Measurements from ENCODE around the gene PKIG.

PKIG gene

DNA sequence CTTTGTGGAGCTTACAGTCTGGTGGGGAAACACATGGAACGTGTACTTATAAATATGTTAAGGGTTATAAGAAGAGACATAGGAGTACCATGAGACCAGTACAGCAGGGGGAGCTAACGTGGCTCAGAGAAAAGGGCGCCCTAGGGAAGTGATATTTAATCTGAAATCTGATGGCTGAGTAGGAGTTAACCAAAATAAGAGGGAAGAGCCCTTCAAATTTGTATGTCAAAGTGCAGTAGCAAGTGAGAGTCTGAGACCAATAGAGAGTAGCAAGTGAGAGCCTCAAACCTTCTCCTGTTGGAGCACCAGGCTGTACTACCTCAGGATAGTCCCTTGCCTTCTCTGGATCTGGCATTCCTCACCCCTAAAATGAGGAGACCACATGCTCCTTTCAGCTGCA is 6.1 kb upstream of the PKIG start:
- Histone ChIP-seq H2AFZ (ENCODE audit: low read depth, low read length, severe bottlenecking) (peak overlapping the region; percentile 49), H4K20me1 (ENCODE audit: low read depth, low read length) (no peaks in the 10 kb centered on the region), H3F3A (ENCODE audit: insufficient read depth) (peaks cover 18% of the 10 kb centered on the region), H3K27ac (ENCODE audit: low read depth, low read length) (peak overlapping the region; percentile 59), H3K79me2 (ENCODE audit: insufficient read depth, low read length) (no peaks in the 10 kb centered on the region), H3K9me2 (replicated peaks; ENCODE audit: insufficient read depth, low read length) (no peaks in the 10 kb centered on the region), H3K4me3 (ENCODE audit: insufficient read depth, low read length, poor library complexity, severe bottlenecking) (no peak overlapping the region), H3K4me2 (ENCODE audit: low read depth, low read length, poor library complexity, severe bottlenecking) (peak overlapping the region; percentile 26), H3K36me3 (ENCODE audit: low read length) (no peaks in the 10 kb centered on the region), H3K27me3 (ENCODE audit: low read length) (no peaks in the 10 kb centered on the region), H3K9ac (ENCODE audit: low read length) (peak overlapping the region; percentile 36), H3K9me3 (ENCODE audit: insufficient read depth, low read length) (no peaks in the 10 kb centered on the region)
- TF ChIP-seq EZH2phosphoT487 (conservative IDR thresholded peaks at IDR 0.05; ENCODE audit: low read length), result no peak
- TF ChIP-seq, protein P1, sequence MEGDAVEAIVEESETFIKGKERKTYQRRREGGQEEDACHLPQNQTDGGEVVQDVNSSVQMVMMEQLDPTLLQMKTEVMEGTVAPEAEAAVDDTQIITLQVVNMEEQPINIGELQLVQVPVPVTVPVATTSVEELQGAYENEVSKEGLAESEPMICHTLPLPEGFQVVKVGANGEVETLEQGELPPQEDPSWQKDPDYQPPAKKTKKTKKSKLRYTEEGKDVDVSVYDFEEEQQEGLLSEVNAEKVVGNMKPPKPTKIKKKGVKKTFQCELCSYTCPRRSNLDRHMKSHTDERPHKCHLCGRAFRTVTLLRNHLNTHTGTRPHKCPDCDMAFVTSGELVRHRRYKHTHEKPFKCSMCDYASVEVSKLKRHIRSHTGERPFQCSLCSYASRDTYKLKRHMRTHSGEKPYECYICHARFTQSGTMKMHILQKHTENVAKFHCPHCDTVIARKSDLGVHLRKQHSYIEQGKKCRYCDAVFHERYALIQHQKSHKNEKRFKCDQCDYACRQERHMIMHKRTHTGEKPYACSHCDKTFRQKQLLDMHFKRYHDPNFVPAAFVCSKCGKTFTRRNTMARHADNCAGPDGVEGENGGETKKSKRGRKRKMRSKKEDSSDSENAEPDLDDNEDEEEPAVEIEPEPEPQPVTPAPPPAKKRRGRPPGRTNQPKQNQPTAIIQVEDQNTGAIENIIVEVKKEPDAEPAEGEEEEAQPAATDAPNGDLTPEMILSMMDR (IDR thresholded peaks at IDR 0.05; ENCODE audit: insufficient read depth, low read length, poor library complexity, severe bottlenecking), result peak; percentile 84

DNA sequence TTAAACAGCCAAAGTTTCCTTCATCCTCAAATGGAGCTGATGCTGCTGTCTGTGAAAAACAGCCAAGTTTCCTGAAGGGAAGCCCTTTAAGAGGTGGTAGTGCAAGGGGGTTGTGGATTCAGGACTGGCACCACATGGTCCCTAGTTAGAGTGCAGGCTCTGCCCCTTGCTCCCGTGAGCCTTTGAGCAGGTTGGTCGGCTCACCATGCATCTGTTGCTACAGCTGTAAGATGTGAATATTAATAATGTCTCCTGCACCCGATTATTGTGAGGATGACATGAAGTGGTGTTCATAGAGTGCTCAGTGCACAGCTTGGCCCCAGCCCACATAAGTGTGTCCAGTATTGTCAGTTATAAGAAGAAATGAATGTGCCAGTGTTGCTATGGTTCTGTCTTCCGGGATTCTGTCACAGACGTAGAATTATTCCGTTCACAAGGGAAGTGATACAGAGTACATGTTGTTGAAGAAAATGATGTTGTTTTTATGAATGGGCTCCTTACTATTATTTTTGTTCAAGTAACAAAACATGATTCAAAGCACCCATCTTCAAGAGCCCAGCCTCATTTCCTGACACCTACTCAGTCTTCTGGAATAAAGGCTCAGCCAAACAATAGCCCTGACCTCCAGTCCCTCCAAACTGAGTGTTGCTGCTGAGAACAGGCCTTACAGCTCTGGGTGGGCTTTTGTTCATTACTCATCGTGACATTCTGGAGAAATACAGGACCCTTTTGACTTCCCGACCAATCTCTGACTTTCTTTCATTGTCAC is 2.9 kb upstream of the PKIG start:
- no peak for TF ChIP-seq EZH2phosphoT487 (conservative IDR thresholded peaks at IDR 0.05; ENCODE audit: low read length)
- TF ChIP-seq, protein P1 (IDR thresholded peaks at IDR 0.05; ENCODE audit: insufficient read depth, low read length, poor library complexity, severe bottlenecking), result no peak
- Histone ChIP-seq H4K20me1 (ENCODE audit: low read depth, low read length) (no peaks in the 10 kb centered on the region), H3K9me2 (replicated peaks; ENCODE audit: insufficient read depth, low read length) (no peaks in the 10 kb centered on the region), H3K9me3 (ENCODE audit: insufficient read depth, low read length) (no peaks in the 10 kb centered on the region), H3K9ac (ENCODE audit: low read length) (peak overlapping the region; percentile 57), H3K79me2 (ENCODE audit: insufficient read depth, low read length) (peaks cover 16% of the 10 kb centered on the region; the same call in 1 of the 2 replicates), H3K36me3 (ENCODE audit: low read length) (no peaks in the 10 kb centered on the region), H3K4me3 (ENCODE audit: insufficient read depth, low read length, poor library complexity, severe bottlenecking) (no peak overlapping the region), H3K27me3 (ENCODE audit: low read length) (no peaks in the 10 kb centered on the region), H3F3A (ENCODE audit: insufficient read depth) (peaks cover 38% of the 10 kb centered on the region), H2AFZ (ENCODE audit: low read depth, low read length, severe bottlenecking) (peak overlapping the region; percentile 69), H3K4me2 (ENCODE audit: low read depth, low read length, poor library complexity, severe bottlenecking) (peak overlapping the region; percentile 74), H3K27ac (ENCODE audit: low read depth, low read length) (peak overlapping the region; percentile 97)

DNA sequence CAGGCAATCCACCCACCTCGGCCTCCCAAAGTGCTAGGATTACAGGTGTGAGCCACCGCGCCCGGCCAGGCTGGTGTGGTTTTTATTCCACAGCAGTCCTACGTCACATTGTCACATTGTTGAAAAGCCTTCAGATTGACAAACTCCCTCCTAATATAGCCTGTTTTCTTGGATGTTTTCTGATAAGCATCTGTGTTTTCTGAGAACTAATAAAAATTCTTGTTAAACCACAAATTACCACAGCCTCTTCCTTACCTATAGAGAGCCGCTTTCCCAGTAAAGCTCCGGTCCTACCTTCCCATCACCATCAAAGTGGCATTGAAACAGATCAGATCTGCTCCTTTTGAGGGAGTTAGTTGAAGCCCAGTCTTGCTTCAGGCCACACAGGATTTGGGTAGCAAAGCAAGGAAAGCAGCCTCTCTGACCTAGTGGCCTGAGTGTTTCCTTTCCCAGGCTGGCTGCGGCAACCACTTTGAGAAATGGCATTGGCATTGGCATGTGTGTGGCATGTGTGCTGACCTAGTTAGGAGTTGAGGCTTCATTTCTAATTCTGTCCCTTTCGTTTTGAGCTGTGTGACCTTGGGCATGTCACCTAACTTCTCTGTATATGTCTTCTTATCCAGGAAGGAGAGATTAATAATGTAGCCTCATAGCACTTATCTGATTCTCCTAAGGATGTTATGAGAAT is 1.7 kb upstream of the PKIG start:
- Histone ChIP-seq H2AFZ (ENCODE audit: low read depth, low read length, severe bottlenecking) (no peak overlapping the region), H3K79me2 (ENCODE audit: insufficient read depth, low read length) (peaks cover 23% of the 10 kb centered on the region; the same call in 1 of the 2 replicates), H3K27ac (ENCODE audit: low read depth, low read length) (peak overlapping the region; percentile 97), H3F3A (ENCODE audit: insufficient read depth) (peaks cover 50% of the 10 kb centered on the region), H3K9me2 (replicated peaks; ENCODE audit: insufficient read depth, low read length) (no peaks in the 10 kb centered on the region), H3K9ac (ENCODE audit: low read length) (peak overlapping the region; percentile 57; the same call in 1 of the 2 replicates), H3K36me3 (ENCODE audit: low read length) (no peaks in the 10 kb centered on the region), H4K20me1 (ENCODE audit: low read depth, low read length) (no peaks in the 10 kb centered on the region), H3K27me3 (ENCODE audit: low read length) (no peaks in the 10 kb centered on the region), H3K9me3 (ENCODE audit: insufficient read depth, low read length) (no peaks in the 10 kb centered on the region), H3K4me2 (ENCODE audit: low read depth, low read length, poor library complexity, severe bottlenecking) (peak overlapping the region; percentile 74), H3K4me3 (ENCODE audit: insufficient read depth, low read length, poor library complexity, severe bottlenecking) (no peak overlapping the region)
- TF ChIP-seq, protein P1 (IDR thresholded peaks at IDR 0.05; ENCODE audit: insufficient read depth, low read length, poor library complexity, severe bottlenecking), result no peak
- TF ChIP-seq EZH2phosphoT487 (conservative IDR thresholded peaks at IDR 0.05; ENCODE audit: low read length), result no peak
